ENCODE measurements around the gene NOCT.
A peak's percentile ranks its signal among the peaks of the same experiment; 100 is the strongest.
"Not testable (repeated sequence)": the region's sequence is repeated elsewhere in the genome, so short reads cannot be mapped to it uniquely, and the experiment has no call there.

NOCT gene, protein sequence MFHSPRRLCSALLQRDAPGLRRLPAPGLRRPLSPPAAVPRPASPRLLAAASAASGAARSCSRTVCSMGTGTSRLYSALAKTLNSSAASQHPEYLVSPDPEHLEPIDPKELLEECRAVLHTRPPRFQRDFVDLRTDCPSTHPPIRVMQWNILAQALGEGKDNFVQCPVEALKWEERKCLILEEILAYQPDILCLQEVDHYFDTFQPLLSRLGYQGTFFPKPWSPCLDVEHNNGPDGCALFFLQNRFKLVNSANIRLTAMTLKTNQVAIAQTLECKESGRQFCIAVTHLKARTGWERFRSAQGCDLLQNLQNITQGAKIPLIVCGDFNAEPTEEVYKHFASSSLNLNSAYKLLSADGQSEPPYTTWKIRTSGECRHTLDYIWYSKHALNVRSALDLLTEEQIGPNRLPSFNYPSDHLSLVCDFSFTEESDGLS

GRCh38 chr4:139015269-139015947 is at the start of gene NOCT:
Gene NOCT, plus strand, starts transcription at chr4:139015781. Its CDS starts 201 bp downstream, at chr4:139015982.
- DNase-seq (ENCODE audit: insufficient read length, low spot score) (peak; percentile 86), FAIRE-seq (peak; percentile 60)

DNA sequence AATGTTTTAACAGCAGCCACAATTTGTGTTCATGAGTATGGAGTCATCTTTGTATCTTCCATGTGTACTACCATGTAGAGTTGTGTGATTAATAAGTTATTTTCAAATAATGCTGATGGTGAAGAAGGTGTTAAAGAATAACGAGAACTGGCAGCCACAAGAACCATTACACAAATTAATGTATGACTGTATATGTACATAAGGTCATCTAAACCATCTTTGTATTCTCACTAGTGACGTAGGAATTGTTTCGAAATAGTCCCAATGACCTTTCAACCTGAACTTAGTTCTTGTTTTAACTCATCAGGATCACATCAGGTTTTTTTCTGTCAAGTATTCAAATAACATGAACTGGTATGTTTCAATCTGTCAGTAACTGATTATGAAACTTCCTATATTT is 48.3 kb upstream of the NOCT start:
- DNase-seq (ENCODE audit: insufficient read length, low spot score), result no peak
- peak; percentile 4 for FAIRE-seq

- DNase-seq (ENCODE audit: insufficient read length, low spot score) (no peak), FAIRE-seq (no peak)
Observed at GRCh38 chr4:138972956-138973801, 42.4 kb upstream of the NOCT start.

DNA sequence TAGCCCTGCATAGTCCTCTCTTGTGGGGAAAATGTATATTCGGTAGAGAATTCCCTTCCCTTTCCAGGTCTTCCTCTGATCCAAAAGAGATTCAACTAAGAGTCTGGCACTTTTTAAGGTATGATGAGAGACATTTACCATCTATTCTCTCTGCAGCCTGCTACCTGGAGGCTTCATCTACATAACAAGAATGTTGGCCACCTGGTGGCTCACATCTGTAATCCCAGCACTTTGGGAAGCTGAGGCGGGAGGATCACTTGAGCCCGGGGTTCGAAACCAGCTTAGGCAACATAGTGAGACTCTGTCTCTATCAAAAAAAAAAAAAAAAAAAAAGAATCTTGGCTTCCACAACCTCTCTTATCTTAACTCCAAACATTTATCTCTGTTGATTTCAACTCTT is 40.4 kb upstream of the NOCT start:
- no peak for DNase-seq (ENCODE audit: insufficient read length, low spot score)
- FAIRE-seq, result no peak

DNA sequence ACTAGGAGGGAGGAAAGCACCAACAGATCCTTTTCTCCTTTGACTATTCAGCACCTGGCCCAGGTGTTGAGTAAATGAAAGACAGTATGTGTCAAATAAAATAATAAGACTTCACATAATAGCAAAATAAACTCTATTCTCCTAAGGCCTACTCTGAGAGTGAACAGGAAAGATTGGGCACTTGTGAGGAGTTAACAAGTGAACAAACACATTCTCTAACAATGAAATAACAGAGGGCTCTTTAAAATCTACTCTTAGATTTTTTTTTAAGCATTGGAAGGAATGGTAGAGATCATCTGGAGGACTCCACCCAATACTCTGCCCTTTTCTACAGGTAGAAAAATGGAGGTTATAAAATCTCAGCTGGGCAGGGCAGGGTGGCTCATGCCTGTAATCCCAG is 39.1 kb upstream of the NOCT start:
- DNase-seq (ENCODE audit: insufficient read length, low spot score), result no peak
- FAIRE-seq, result no peak

DNA sequence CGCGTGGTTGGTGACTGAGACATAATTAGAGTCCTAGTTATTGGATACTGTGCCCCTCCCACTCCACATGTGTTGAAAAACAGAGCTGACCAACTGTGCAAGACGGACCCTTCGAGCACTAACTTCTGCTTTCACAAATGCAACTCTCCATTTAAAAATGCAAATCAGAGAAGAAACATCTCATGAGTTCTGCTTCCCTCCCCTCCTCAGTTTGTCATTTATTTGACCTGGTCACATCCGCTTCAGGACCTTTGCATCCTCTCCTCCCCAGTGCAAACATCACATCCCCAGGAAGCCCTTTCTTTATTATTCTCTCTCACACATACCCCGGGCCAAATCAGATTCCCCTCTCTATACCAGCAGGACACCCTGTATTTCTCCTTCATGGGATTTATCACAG is 38.1 kb upstream of the NOCT start:
- FAIRE-seq (no peak), DNase-seq (ENCODE audit: insufficient read length, low spot score) (no peak)

DNA sequence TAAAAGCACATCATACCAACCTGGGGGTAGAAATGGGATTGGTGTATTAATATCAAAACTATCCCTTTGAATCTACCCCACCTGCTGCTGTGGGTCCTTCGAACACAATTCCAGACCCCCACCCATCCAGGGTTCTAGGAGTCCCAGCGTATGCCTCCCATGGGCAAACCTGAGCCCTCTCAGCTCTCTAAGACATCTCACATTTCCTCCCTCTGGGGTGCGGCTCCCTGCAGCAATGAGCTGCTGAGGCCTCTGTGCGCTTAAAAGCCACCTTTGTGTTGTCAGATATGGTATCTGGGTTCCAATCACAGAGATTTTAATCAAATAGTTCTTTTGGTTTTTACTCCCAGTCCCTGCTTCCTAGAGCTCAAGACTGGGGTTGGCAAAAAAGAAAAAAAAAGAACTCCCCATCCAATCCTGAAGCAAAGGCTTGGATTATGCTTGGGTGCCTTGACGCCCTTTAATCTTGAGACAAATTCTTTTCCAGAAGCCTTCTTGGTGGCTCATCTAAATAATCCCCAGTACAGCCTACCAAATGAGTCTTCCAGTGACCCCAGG is 37.5 kb upstream of the NOCT start:
- FAIRE-seq, result no peak
- DNase-seq (ENCODE audit: insufficient read length, low spot score), result no peak

- DNase-seq (ENCODE audit: insufficient read length, low spot score), result no peak
- FAIRE-seq, result no peak
Observed at GRCh38 chr4:138978600-138978999, 37.0 kb upstream of the NOCT start.

DNA sequence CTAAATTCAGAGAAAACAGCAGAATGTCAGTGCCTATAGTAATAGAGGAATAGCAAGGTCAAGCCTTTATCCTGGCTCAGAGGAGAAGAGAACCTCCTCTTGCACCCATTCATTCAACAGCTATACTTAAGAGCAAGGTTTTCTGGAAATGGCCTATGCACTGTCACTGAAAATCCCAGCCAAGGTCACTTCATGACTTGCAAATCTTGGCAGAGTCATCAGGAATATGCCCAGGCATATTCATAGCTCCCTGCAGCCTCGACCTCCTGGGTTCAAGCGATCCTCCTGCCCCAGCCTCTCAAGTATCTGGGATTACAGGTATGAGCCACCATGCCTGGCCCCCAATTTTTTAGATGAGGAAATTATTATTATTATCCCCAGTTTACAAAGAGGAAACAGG is 35.8 kb upstream of the NOCT start:
- DNase-seq (ENCODE audit: insufficient read length, low spot score) (no peak), FAIRE-seq (no peak)

- DNase-seq (ENCODE audit: insufficient read length, low spot score), result peak; percentile 39
- FAIRE-seq, result no peak
Observed at GRCh38 chr4:138981930-138982390, 33.6 kb upstream of the NOCT start.

- FAIRE-seq (no peak), DNase-seq (ENCODE audit: insufficient read length, low spot score) (no peak)
Observed at GRCh38 chr4:138982754-138983153, 32.8 kb upstream of the NOCT start.

- DNase-seq (ENCODE audit: insufficient read length, low spot score) (no peak), FAIRE-seq (no peak)
Observed at GRCh38 chr4:138983690-138984089, 31.9 kb upstream of the NOCT start.

DNA sequence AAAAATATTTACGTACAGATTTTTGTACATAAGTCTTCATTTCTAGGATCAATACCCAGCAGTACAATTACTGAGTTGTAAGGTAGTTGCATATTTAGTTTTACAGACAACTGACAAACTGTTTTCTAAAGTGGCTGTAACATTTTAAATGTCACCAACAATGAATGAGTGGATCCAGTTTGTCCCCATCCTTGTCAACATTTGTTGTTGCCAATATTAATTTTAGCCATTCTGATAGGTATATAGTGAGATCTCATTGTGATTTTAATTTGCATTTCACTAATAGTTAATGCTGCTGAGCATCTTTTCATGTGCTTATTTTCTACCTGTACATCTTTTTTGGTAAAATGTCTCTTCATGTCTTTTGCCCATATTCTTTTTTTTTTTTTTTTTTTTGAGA is 30.9 kb upstream of the NOCT start:
- no peak for FAIRE-seq

DNA sequence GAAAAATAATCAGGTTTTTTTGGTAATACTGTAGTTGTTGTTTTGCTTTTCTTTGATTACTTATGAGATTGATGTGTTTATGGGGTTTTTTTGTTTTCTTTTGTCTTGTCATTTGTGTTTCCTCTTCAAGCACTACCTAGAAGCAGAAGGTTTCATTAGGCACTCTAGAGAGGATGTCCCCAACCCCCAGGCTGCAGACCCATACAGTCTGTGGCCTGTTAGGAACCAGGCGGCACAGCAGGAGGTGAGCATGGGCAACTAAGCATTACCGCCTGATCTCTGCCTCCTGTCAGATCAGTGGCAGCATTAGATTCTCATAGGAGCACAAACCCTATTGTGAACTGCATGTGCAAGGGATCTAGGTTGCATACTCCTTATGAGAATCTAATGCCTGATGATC is 22.9 kb upstream of the NOCT start:
- DNase-seq (ENCODE audit: insufficient read length, low spot score), result no peak
- no peak for FAIRE-seq

More for the DNA sequence above, 30.9 kb upstream of the NOCT start:
- no peak for DNase-seq (ENCODE audit: insufficient read length, low spot score)

DNA sequence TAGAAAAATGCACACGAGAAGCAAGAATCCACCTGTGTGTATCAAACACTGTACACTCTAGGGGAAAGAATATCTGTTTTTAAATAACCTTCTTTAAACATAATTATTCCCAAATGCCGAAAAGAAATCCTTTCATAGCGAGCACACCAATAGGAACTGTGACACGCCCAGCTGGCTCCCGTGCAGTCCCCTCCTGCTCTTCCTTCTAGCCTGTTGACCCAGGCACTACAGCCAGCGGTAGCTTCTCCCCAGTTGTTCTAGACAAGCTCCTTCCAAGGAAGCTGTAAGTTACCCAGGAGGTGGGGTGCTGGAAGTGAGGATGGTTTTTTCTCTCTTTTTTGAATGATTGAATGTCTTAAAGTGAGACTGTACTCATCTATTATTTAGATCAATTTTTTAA is 19.5 kb upstream of the NOCT start:
- FAIRE-seq (no peak), DNase-seq (ENCODE audit: insufficient read length, low spot score) (no peak)

- FAIRE-seq, result no peak
- no peak for DNase-seq (ENCODE audit: insufficient read length, low spot score)
Observed at GRCh38 chr4:138999666-139000065, 15.9 kb upstream of the NOCT start.

DNA sequence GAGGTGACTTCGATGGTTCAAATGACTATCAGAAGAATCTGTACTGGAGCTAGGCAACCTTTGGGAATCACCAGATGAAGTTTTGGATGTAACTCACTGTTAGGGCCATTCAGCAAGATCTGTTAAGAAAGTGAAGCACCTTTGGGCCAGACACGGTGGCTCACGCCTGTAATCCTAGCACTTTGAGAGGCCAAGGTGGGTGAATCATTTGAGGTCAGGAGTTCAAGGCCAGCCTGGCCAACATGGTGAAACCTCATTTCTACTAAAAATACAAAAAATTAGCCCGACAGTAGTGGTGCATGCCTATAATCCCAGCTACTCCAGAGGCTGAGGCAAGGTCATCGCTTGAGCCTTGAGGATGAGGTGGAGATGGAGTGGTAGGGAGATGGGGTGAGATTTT is 15.4 kb upstream of the NOCT start:
- FAIRE-seq; DNase-seq (ENCODE audit: insufficient read length, low spot score): not testable (repeated sequence)

DNA sequence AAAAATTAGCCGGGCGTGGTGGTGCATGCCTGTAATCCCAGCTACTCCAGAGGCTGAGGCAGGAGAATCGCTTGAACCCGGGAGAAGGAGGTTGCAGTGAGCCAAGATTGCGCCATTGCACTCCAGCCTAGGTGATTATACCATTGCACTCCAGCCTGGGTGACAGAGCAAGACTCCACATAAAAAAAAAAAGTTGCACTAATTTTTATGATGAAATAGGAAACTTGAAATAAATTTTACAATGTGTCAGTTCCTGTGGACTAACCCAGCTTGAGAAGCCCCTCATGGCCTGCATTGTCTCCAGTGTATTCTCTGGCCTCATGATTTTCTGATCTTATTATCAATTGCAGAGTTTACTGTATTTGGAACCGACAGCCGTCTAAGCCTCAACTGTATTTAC is 14.2 kb upstream of the NOCT start:
- not testable (repeated sequence) for DNase-seq (ENCODE audit: insufficient read length, low spot score); FAIRE-seq

GRCh38 chr4:139003668-139004067 is 11.9 kb upstream of the NOCT start:
- not testable (repeated sequence) for FAIRE-seq; DNase-seq (ENCODE audit: insufficient read length, low spot score)

- DNase-seq (ENCODE audit: insufficient read length, low spot score), result no peak
- no peak for FAIRE-seq
Observed at GRCh38 chr4:139005774-139006173, 9.8 kb upstream of the NOCT start.

DNA sequence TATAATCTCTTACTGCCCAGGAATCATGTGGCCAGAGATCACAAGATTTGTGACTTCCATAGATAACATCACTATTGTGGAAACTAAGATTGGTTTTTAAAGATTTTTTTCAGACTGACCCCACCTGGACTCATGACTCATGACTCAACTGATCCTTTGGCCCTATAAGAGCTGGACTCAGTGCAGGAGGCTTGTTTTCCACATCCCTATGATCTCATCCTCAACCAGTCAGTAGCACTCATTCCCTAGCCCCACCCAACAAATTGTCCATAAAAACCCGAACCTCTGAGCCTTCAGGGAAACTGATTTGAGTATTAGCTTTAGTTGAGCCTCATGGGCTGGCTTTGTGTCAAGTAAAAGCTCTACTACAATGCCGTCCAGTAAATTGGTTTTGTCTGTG is 7.9 kb upstream of the NOCT start:
- FAIRE-seq (no peak), DNase-seq (ENCODE audit: insufficient read length, low spot score) (no peak)
